ENCODE results near the gene EPHX1. TPM values are rescaled to one million over a fixed set of nuclear protein-coding genes. Genes with fewer than 3 reads are reported as not detected.

Gene EPHX1
- polyA plus RNA-seq, 4 donors = 56.2 to 68.8 (median 62.7) TPM

- DNase-seq (ENCODE audit: low read depth in 4 of 4, low spot score in 3 of 4) = no peak
Observed at GRCh38 chr1:225860107-225860506, 50.2 kb downstream of the EPHX1 start.

- DNase-seq (ENCODE audit: low read depth in 4 of 4, low spot score in 3 of 4) = no peak
Observed at GRCh38 chr1:225860876-225861441, 51.0 kb downstream of the EPHX1 start.

GRCh38 chr1:225861834-225862580 is 52.1 kb downstream of the EPHX1 start:
- DNase-seq (ENCODE audit: low read depth in 4 of 4, low spot score in 3 of 4) = no peak

- no peak for DNase-seq (ENCODE audit: low read depth in 4 of 4, low spot score in 3 of 4)
Observed at GRCh38 chr1:225862581-225862950, 52.6 kb downstream of the EPHX1 start.

- DNase-seq (ENCODE audit: low read depth in 4 of 4, low spot score in 3 of 4) = no peak
Observed at GRCh38 chr1:225863167-225863566, 53.2 kb downstream of the EPHX1 start.

GRCh38 chr1:225865514-225865913 is 55.6 kb downstream of the EPHX1 start:
- no peak for DNase-seq (ENCODE audit: low read depth in 4 of 4, low spot score in 3 of 4)

- DNase-seq (ENCODE audit: low read depth in 4 of 4, low spot score in 3 of 4) = no peak
Observed at GRCh38 chr1:225866061-225866837, 56.3 kb downstream of the EPHX1 start.

GRCh38 chr1:225866981-225867380 is 57.1 kb downstream of the EPHX1 start:
- no peak for DNase-seq (ENCODE audit: low read depth in 4 of 4, low spot score in 3 of 4)

GRCh38 chr1:225868631-225869330 is 58.9 kb downstream of the EPHX1 start:
- no peak for DNase-seq (ENCODE audit: low read depth in 4 of 4, low spot score in 3 of 4)

- DNase-seq (ENCODE audit: low read depth in 4 of 4, low spot score in 3 of 4) = no peak
Observed at GRCh38 chr1:225870911-225871310, 61.0 kb downstream of the EPHX1 start.

- DNase-seq (ENCODE audit: low read depth in 4 of 4, low spot score in 3 of 4) = no peak
Observed at GRCh38 chr1:225871359-225872074, 61.6 kb downstream of the EPHX1 start.

- DNase-seq (ENCODE audit: low read depth in 4 of 4, low spot score in 3 of 4) = no peak
Observed at GRCh38 chr1:225872075-225872430, 62.1 kb downstream of the EPHX1 start.

- no peak for DNase-seq (ENCODE audit: low read depth in 4 of 4, low spot score in 3 of 4)
Observed at GRCh38 chr1:225873281-225873850, 63.4 kb downstream of the EPHX1 start.

- no peak for DNase-seq (ENCODE audit: low read depth in 4 of 4, low spot score in 3 of 4)
Observed at GRCh38 chr1:225874431-225874830, 64.5 kb downstream of the EPHX1 start.

- no peak for DNase-seq (ENCODE audit: low read depth in 4 of 4, low spot score in 3 of 4)
Observed at GRCh38 chr1:225875044-225875815, 65.3 kb downstream of the EPHX1 start.

- no peak for DNase-seq (ENCODE audit: low read depth in 4 of 4, low spot score in 3 of 4)
Observed at GRCh38 chr1:225876900-225877510, 67.1 kb downstream of the EPHX1 start.

GRCh38 chr1:225877580-225877979 is 67.7 kb downstream of the EPHX1 start:
- DNase-seq (ENCODE audit: low read depth in 4 of 4, low spot score in 3 of 4) = no peak

- no peak for DNase-seq (ENCODE audit: low read depth in 4 of 4, low spot score in 3 of 4)
Observed at GRCh38 chr1:225878282-225878681, 68.4 kb downstream of the EPHX1 start.
